Activated naive CD4-positive, alpha-beta T cell treated with anti-CD3 and anti-CD28 coated beads, Interleukin-2, amount 50 U/mL, for 72 hours (primary cell): ENCODE data around the gene DIAPH3. TPM values are rescaled to one million over a fixed set of nuclear protein-coding genes. Genes with fewer than 3 reads are reported as not detected.

Experiments used
- ATAC-seq, 2 donors: fragments of 150-1000 bp; cut with Tn5 transposase; 2 replicates each; pipeline ENCODE4 v1.10.0; 2021; ENCODE audit warnings: mild to moderate bottlenecking in 2 of 2, moderate library complexity in 2 of 2
- DNase-seq, 2 donors: peaks; one replicate each; pipeline ENCODE4 v3.0.0; 2021 to 2022; ENCODE audit warnings: low spot score in 2 of 2
- H3K27ac Mint-ChIP-seq, 2 donors: one replicate each; pipeline ENCODE4 v1.8.0; 2022; ENCODE audit warnings: mild to moderate bottlenecking in 2 of 2, mixed read lengths in 2 of 2
- H3K36me3 Mint-ChIP-seq, 2 donors: one replicate each; pipeline ENCODE4 v1.8.0; 2022; ENCODE audit warnings: mixed read lengths in 2 of 2
- H3K9me3 Mint-ChIP-seq, 2 donors: one replicate each; pipeline ENCODE4 v1.8.0; 2022; ENCODE audit warnings: mixed read lengths in 2 of 2
- total RNA-seq, 2 donors: library from RNA; stranded (reverse); gene quantifications; one replicate each; pipeline ENCODE4 v1.2.3, GENCODE V29; 2022

Gene DIAPH3
- total RNA-seq, 2 donors from 2014 or later, result 31.3 to 36.8 TPM

GRCh38 chr13:59890054-59890453 is 273.7 kb downstream of the DIAPH3 start:
- no peaks in the 10 kb centered on the region for H3K9me3 Mint-ChIP-seq
- H3K36me3 Mint-ChIP-seq, result no peaks in the 10 kb centered on the region

GRCh38 chr13:59888408-59888807 is 275.3 kb downstream of the DIAPH3 start:
- no peaks in the 10 kb centered on the region for H3K9me3 Mint-ChIP-seq
- no peak for ATAC-seq
- no peaks in the 10 kb centered on the region for H3K36me3 Mint-ChIP-seq

More at GRCh38 chr13:59890054-59890453, 273.7 kb downstream of the DIAPH3 start:
- H3K27ac Mint-ChIP-seq, result no peak overlapping the region
- ATAC-seq, result no peak
- no peak for DNase-seq

GRCh38 chr13:59885076-59885475 is 278.7 kb downstream of the DIAPH3 start:
- ATAC-seq, result no peak
- DNase-seq, result no peak
- H3K9me3 Mint-ChIP-seq, result no peaks in the 10 kb centered on the region
- H3K36me3 Mint-ChIP-seq, result no peaks in the 10 kb centered on the region
- no peak overlapping the region for H3K27ac Mint-ChIP-seq

More at GRCh38 chr13:59888408-59888807, 275.3 kb downstream of the DIAPH3 start:
- H3K27ac Mint-ChIP-seq, result no peak overlapping the region
- no peak for DNase-seq

- Mint-ChIP-seq H3K9me3 (no peaks in the 10 kb centered on the region), H3K36me3 (no peaks in the 10 kb centered on the region), H3K27ac (peak overlapping the region in 1 of 2 donors; percentile 1)
- no peak for ATAC-seq
- DNase-seq, result no peak
Measured at GRCh38 chr13:59883885-59884284, 279.8 kb downstream of the DIAPH3 start.

GRCh38 chr13:59880468-59880867 is 283.3 kb downstream of the DIAPH3 start:
- ATAC-seq (no peak), DNase-seq (no peak)
- H3K36me3 Mint-ChIP-seq, result no peaks in the 10 kb centered on the region
- H3K27ac Mint-ChIP-seq, result no peak overlapping the region
- H3K9me3 Mint-ChIP-seq, result no peaks in the 10 kb centered on the region

GRCh38 chr13:59879281-59879680 is 284.4 kb downstream of the DIAPH3 start:
- no peak for ATAC-seq
- Mint-ChIP-seq H3K27ac (no peak overlapping the region), H3K9me3 (no peaks in the 10 kb centered on the region), H3K36me3 (peaks cover 0 to 5% of the 10 kb centered on the region in 2 donors)
- no peak for DNase-seq

GRCh38 chr13:59877933-59878332 is 285.8 kb downstream of the DIAPH3 start:
- Mint-ChIP-seq H3K9me3 (no peaks in the 10 kb centered on the region), H3K36me3 (peaks cover 0 to 5% of the 10 kb centered on the region in 2 donors), H3K27ac (no peak overlapping the region)
- no peak for ATAC-seq
- DNase-seq, result no peak

GRCh38 chr13:59874973-59875372 is 288.8 kb downstream of the DIAPH3 start:
- Mint-ChIP-seq H3K9me3 (no peaks in the 10 kb centered on the region), H3K27ac (no peak overlapping the region), H3K36me3 (peaks cover 0 to 5% of the 10 kb centered on the region in 2 donors)
- ATAC-seq, result no peak
- DNase-seq, result no peak

- Mint-ChIP-seq H3K27ac (no peak overlapping the region), H3K36me3 (peaks cover 0 to 5% of the 10 kb centered on the region in 2 donors), H3K9me3 (no peaks in the 10 kb centered on the region)
- DNase-seq, result no peak
- no peak for ATAC-seq
Measured at GRCh38 chr13:59873856-59874255, 289.9 kb downstream of the DIAPH3 start.

- H3K27ac Mint-ChIP-seq, result no peak overlapping the region
- ATAC-seq (no peak), DNase-seq (no peak)
- peaks cover 0 to 5% of the 10 kb centered on the region in 2 donors for H3K36me3 Mint-ChIP-seq
- H3K9me3 Mint-ChIP-seq, result no peaks in the 10 kb centered on the region
Measured at GRCh38 chr13:59873309-59873708, 290.4 kb downstream of the DIAPH3 start.

- no peaks in the 10 kb centered on the region for H3K36me3 Mint-ChIP-seq
- ATAC-seq, result no peak
- H3K9me3 Mint-ChIP-seq, result no peaks in the 10 kb centered on the region
- DNase-seq, result no peak
- H3K27ac Mint-ChIP-seq, result no peak overlapping the region
Measured at GRCh38 chr13:59867867-59868266, 295.9 kb downstream of the DIAPH3 start.

- H3K27ac Mint-ChIP-seq, result no peak overlapping the region
- no peak for ATAC-seq
Measured at GRCh38 chr13:59865398-59865797, 298.3 kb downstream of the DIAPH3 start.

GRCh38 chr13:59863621-59864020 is 300.1 kb downstream of the DIAPH3 start:
- Mint-ChIP-seq H3K9me3 (no peaks in the 10 kb centered on the region), H3K36me3 (peaks cover 0 to 7% of the 10 kb centered on the region in 2 donors), H3K27ac (no peak overlapping the region)
- DNase-seq (no peak), ATAC-seq (no peak)

More at GRCh38 chr13:59865398-59865797, 298.3 kb downstream of the DIAPH3 start:
- DNase-seq, result no peak
- peaks cover 0 to 7% of the 10 kb centered on the region in 2 donors for H3K36me3 Mint-ChIP-seq
- H3K9me3 Mint-ChIP-seq, result no peaks in the 10 kb centered on the region

- peaks cover 0 to 7% of the 10 kb centered on the region in 2 donors for H3K36me3 Mint-ChIP-seq
- ATAC-seq, result no peak
- DNase-seq, result no peak
- no peaks in the 10 kb centered on the region for H3K9me3 Mint-ChIP-seq
- H3K27ac Mint-ChIP-seq, result no peak overlapping the region
Measured at GRCh38 chr13:59861676-59862075, 302.1 kb downstream of the DIAPH3 start.

GRCh38 chr13:59856281-59856810 is 307.4 kb downstream of the DIAPH3 start:
- no peak overlapping the region for H3K27ac Mint-ChIP-seq
- ATAC-seq, result no peak
- peaks cover under 1 to 7% of the 10 kb centered on the region in 2 donors for H3K36me3 Mint-ChIP-seq
- no peak for DNase-seq
- H3K9me3 Mint-ChIP-seq, result peaks cover under 1 to 3% of the 10 kb centered on the region in 2 donors

- DNase-seq (no peak), ATAC-seq (no peak)
- Mint-ChIP-seq H3K36me3 (peaks cover 0 to 5% of the 10 kb centered on the region in 2 donors), H3K9me3 (peaks cover 5 to 7% of the 10 kb centered on the region in 2 donors), H3K27ac (no peak overlapping the region)
Measured at GRCh38 chr13:59846845-59847620, 316.7 kb downstream of the DIAPH3 start.

- Mint-ChIP-seq H3K9me3 (no peaks in the 10 kb centered on the region), H3K27ac (no peak overlapping the region), H3K36me3 (no peaks in the 10 kb centered on the region)
- DNase-seq (no peak), ATAC-seq (no peak)
Measured at GRCh38 chr13:59843040-59843439, 320.7 kb downstream of the DIAPH3 start.

- Mint-ChIP-seq H3K36me3 (no peaks in the 10 kb centered on the region), H3K27ac (no peak overlapping the region), H3K9me3 (no peaks in the 10 kb centered on the region)
Measured at GRCh38 chr13:59842507-59842906, 321.2 kb downstream of the DIAPH3 start.

More at GRCh38 chr13:59842507-59842906, 321.2 kb downstream of the DIAPH3 start:
- ATAC-seq (no peak), DNase-seq (no peak)
